OCI-LY3 (cell line): ENCODE data around the gene LACTB.
A peak's percentile ranks its signal among the peaks of the same experiment; 100 is the strongest.

Experiments
- H2AFZ ChIP-seq: fragments of 200-600, 300-600 bp; shearing (Covaris generic); 2 replicates; pipeline ENCODE4 v1.6.0; 2014; ENCODE audit warnings: antibody characterized with exemption, low read depth, low read length
- H3K27ac ChIP-seq: fragments of 200-600, 300-600 bp; sonication (generic); 2 replicates; pipeline ENCODE4 v1.5.1; 2014; ENCODE audit warnings: mild to moderate bottlenecking, low read length, moderate library complexity, mixed read lengths
- H3K27me3 ChIP-seq: fragments of 200-600, 300-600 bp; sonication (generic); 2 replicates; pipeline ENCODE4 v1.6.1; 2014; ENCODE audit warnings: low read depth, low read length, mixed read lengths
- H3K36me3 ChIP-seq: fragments of 200-600, 300-600 bp; sonication (generic); replicated peaks from 2 replicates; pipeline ENCODE3; 2014; ENCODE audit warnings: low read depth, low read length, mixed read lengths
- H3K4me1 ChIP-seq: fragments of 300-600, 200-600 bp; sonication (generic); 2 replicates; pipeline ENCODE4 v1.6.1; 2014; ENCODE audit warnings: low read length, mixed read lengths
- H3K4me2 ChIP-seq: fragments of 200-600, 300-600 bp; sonication (generic); 2 replicates; pipeline ENCODE4 v1.6.1; 2014; ENCODE audit warnings: low read length, mixed read lengths
- H3K4me3 ChIP-seq: fragments of 300-600, 200-600 bp; sonication (generic); 2 replicates; pipeline ENCODE4 v1.5.1; 2014; ENCODE audit warnings: antibody characterized with exemption, mild to moderate bottlenecking, low read length, moderate library complexity
- H3K79me2 ChIP-seq: fragments of 300-600, 200-600 bp; shearing (Covaris generic); 2 replicates; pipeline ENCODE4 v1.6.1; 2014; ENCODE audit warnings: mild to moderate bottlenecking, low read length, mixed read lengths
- H3K9ac ChIP-seq: fragments of 300-600, 200-600 bp; shearing (Covaris generic); 2 replicates; pipeline ENCODE4 v1.6.0; 2014; ENCODE audit warnings: mild to moderate bottlenecking, low read length, moderate library complexity
- H3K9me3 ChIP-seq: fragments of 200-600, 300-600 bp; shearing (Covaris generic); 2 replicates; pipeline ENCODE4 v1.6.1; 2014; ENCODE audit warnings: low read length, mixed read lengths; ENCODE audit not compliant: insufficient read depth
- H4K20me1 ChIP-seq: fragments of 200-600, 300-600 bp; sonication (generic); 2 replicates; pipeline ENCODE4 v1.6.1; 2016; ENCODE audit warnings: low read length, mixed read lengths; ENCODE audit not compliant: insufficient read depth
- EZH2phosphoT487 ChIP-seq: fragments of 200-600 bp; shearing (Covaris generic); IDR thresholded peaks from 2 replicates; pipeline ENCODE4 v1.6.1; 2018; ENCODE audit warnings: antibody characterized with exemption, mixed run types, low read depth
- TF ChIP-seq, protein P1 (sequence below): fragments of 200-600, 300-600 bp; sonication (generic); IDR thresholded peaks from 2 replicates; pipeline ENCODE4 v1.5.1; 2014; ENCODE audit warnings: antibody characterized with exemption, low read length, low read depth

LACTB gene

GRCh38 chr15:63185206-63185605, 63.5 kb downstream of the LACTB start:
- TF ChIP-seq EZH2phosphoT487: no peak
- TF ChIP-seq, protein P1, sequence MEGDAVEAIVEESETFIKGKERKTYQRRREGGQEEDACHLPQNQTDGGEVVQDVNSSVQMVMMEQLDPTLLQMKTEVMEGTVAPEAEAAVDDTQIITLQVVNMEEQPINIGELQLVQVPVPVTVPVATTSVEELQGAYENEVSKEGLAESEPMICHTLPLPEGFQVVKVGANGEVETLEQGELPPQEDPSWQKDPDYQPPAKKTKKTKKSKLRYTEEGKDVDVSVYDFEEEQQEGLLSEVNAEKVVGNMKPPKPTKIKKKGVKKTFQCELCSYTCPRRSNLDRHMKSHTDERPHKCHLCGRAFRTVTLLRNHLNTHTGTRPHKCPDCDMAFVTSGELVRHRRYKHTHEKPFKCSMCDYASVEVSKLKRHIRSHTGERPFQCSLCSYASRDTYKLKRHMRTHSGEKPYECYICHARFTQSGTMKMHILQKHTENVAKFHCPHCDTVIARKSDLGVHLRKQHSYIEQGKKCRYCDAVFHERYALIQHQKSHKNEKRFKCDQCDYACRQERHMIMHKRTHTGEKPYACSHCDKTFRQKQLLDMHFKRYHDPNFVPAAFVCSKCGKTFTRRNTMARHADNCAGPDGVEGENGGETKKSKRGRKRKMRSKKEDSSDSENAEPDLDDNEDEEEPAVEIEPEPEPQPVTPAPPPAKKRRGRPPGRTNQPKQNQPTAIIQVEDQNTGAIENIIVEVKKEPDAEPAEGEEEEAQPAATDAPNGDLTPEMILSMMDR: no peak
- no peaks in the 10 kb centered on the region for H3K27me3 ChIP-seq
- H3K27ac ChIP-seq: no peak overlapping the region
- H3K79me2 ChIP-seq: peaks cover 7% of the 10 kb centered on the region
- no peak overlapping the region for H3K4me3 ChIP-seq
- H3K4me2 ChIP-seq: no peak overlapping the region
- H4K20me1 ChIP-seq: no peaks in the 10 kb centered on the region
- H3K9ac ChIP-seq: no peak overlapping the region
- peaks cover 18% of the 10 kb centered on the region for H3K4me1 ChIP-seq
- no peaks in the 10 kb centered on the region for H3K36me3 ChIP-seq
- H2AFZ ChIP-seq: no peak overlapping the region
- no peaks in the 10 kb centered on the region for H3K9me3 ChIP-seq

DNA sequence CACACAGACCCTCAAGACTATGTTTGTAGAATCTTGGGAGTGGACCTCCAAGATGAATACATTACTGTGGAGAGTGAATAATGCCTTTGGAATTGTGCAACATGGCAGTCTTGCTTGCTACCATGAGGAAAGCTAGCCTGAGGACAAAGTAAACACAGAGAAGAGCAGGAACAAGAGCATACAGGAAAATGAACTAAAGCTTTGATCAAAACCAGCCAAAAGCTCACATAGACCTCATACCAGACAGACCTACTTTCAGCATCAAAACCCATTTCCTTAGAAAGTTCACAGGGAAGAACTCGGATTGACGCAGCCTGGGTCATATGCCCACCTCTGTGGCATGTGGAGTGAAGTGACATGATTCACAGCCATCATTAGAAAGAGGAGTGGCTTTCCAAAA, 64.4 kb downstream of the LACTB start:
- TF ChIP-seq, protein P1: no peak
- no peak for TF ChIP-seq EZH2phosphoT487
- Histone ChIP-seq H3K36me3 (no peaks in the 10 kb centered on the region), H3K9ac (no peak overlapping the region), H4K20me1 (no peaks in the 10 kb centered on the region), H2AFZ (no peak overlapping the region), H3K27ac (no peak overlapping the region), H3K4me1 (peaks cover 21% of the 10 kb centered on the region), H3K79me2 (peaks cover 14% of the 10 kb centered on the region), H3K9me3 (no peaks in the 10 kb centered on the region), H3K27me3 (no peaks in the 10 kb centered on the region), H3K4me3 (no peak overlapping the region), H3K4me2 (no peak overlapping the region)

GRCh38 chr15:63187589-63188226, 66.0 kb downstream of the LACTB start:
- TF ChIP-seq EZH2phosphoT487: no peak
- TF ChIP-seq, protein P1: no peak
- Histone ChIP-seq H3K9me3 (no peaks in the 10 kb centered on the region), H4K20me1 (0 out of 2 replicates have a peak, but pooled peaks cover 3% of the 10 kb centered on the region), H3K4me1 (peaks cover 37% of the 10 kb centered on the region), H3K9ac (no peak overlapping the region), H3K27me3 (no peaks in the 10 kb centered on the region), H2AFZ (no peak overlapping the region), H3K4me2 (peak overlapping the region; percentile 84), H3K4me3 (no peak overlapping the region), H3K79me2 (peaks cover 16% of the 10 kb centered on the region), H3K36me3 (no peaks in the 10 kb centered on the region), H3K27ac (no peak overlapping the region)

DNA sequence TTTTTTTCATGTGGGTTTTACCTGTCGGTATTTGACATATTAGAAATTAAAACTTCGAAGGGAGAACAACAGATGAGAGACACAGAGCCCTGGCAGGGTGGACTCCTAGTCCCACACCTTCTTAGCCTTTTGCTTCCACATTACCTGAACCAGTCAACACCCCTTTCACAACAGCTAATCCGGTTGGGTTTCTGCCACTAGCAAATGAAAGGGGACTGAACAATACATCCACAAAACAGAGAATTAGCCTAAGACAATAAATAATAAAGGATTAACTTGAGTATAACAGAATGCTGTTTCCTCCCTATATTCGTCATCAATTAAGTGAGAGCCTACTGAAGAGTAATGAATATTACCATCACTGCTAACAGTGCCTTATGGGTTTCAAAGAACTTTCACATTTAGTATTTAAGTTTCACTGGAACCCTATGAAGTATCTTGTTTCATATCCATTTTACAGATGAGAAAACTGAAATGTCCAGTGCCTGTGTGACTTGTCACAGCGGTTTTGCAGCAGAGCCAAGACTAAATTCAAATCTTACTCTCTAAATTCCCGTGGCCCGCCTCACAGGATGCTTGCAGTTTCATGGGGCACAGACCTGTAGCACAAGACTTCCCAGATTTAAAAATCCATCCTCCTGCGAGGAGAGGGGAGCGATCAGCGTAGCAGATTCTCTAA, 66.7 kb downstream of the LACTB start:
- TF ChIP-seq, protein P1: no peak
- TF ChIP-seq EZH2phosphoT487: no peak
- no peaks in the 10 kb centered on the region for H3K9me3 ChIP-seq
- H3K4me1 ChIP-seq: peaks cover 44% of the 10 kb centered on the region
- H3K27me3 ChIP-seq: no peaks in the 10 kb centered on the region
- peak overlapping the region; percentile 44 for H3K27ac ChIP-seq
- H3K4me3 ChIP-seq: peak overlapping the region; percentile 94
- peak overlapping the region; percentile 85 for H2AFZ ChIP-seq
- H3K79me2 ChIP-seq: peaks cover 22% of the 10 kb centered on the region
- H3K4me2 ChIP-seq: peak overlapping the region; percentile 84
- peak overlapping the region; percentile 66 for H3K9ac ChIP-seq
- no peaks in the 10 kb centered on the region for H3K36me3 ChIP-seq
- H4K20me1 ChIP-seq: peaks cover 3% of the 10 kb centered on the region; the same call in 1 of the 2 replicates
